Adrenal gland (tissue), 5 donors: ENCODE measurements around the gene PDGFRB.

Source experiments
- CTCF ChIP-seq, 6 experiments: fragments of 450-650 bp in 4 of 6; fragments of 200-600 bp in 2 of 6; sonication (generic) in 1 of 6; IDR thresholded peaks; 1 replicate in 5 of 6; 2 replicates in 1 of 6; pipeline versions ENCODE4 v1.5.1 to v1.8.0; 2016 to 2021; ENCODE audit warnings: antibody characterized with exemption in 6 of 6, mild to moderate bottlenecking in 2 of 6, moderate library complexity in 1 of 6
- POLR2A ChIP-seq, 2 donors: fragments of 450-650 bp; IDR thresholded peaks; one replicate each; pipeline ENCODE4 v1.6.1; 2017; ENCODE audit warnings: antibody characterized with exemption in 2 of 2, mild to moderate bottlenecking in 2 of 2, moderate library complexity in 1 of 2
- donor health status: DM: no; HTN: no; CAD: no.

GRCh38 chr5:150135557-150136304 lies 19.9 kb downstream of the PDGFRB start:
- TF ChIP-seq CTCF (IDR thresholded peaks at IDR 0.05) (no peak), POLR2A (IDR thresholded peaks at IDR 0.05) (no peak)
